ENCODE results near the gene AUNIP.
A peak's percentile ranks its signal among the peaks of the same experiment; 100 is the strongest.

AUNIP gene

GRCh38 chr1:25809283-25809926, 49.9 kb downstream of the AUNIP start:
- no peak for DNase-seq (ENCODE audit: low read depth)

- no peak for DNase-seq (ENCODE audit: low read depth)
These were observed 50.6 kb downstream of the AUNIP start for GRCh38 chr1:25808481-25809244.

- DNase-seq (ENCODE audit: low read depth): no peak
These were observed 51.5 kb downstream of the AUNIP start for GRCh38 chr1:25807480-25808390.

- no peak for DNase-seq (ENCODE audit: low read depth)
These were observed 52.8 kb downstream of the AUNIP start for GRCh38 chr1:25806418-25806817.

GRCh38 chr1:25805863-25806225, 53.4 kb downstream of the AUNIP start:
- DNase-seq (ENCODE audit: low read depth): no peak

- DNase-seq (ENCODE audit: low read depth): no peak
These were observed 54.0 kb downstream of the AUNIP start for GRCh38 chr1:25804964-25805862.

- DNase-seq (ENCODE audit: low read depth): no peak
These were observed 54.9 kb downstream of the AUNIP start for GRCh38 chr1:25804244-25804963.

GRCh38 chr1:25803368-25803767, 55.9 kb downstream of the AUNIP start:
- DNase-seq (ENCODE audit: low read depth): no peak

- DNase-seq (ENCODE audit: low read depth): no peak
These were observed 56.3 kb downstream of the AUNIP start for GRCh38 chr1:25802915-25803314.

GRCh38 chr1:25800703-25801377, 58.4 kb downstream of the AUNIP start:
- no peak for DNase-seq (ENCODE audit: low read depth)

- peak; percentile 42 for DNase-seq (ENCODE audit: low read depth)
These were observed 59.1 kb downstream of the AUNIP start, which contains the start of gene SELENON for GRCh38 chr1:25799935-25800702. SELENON (plus strand) TSS chr1:25800193; CDS start chr1:25800231, 38 bp downstream.

GRCh38 chr1:25799352-25799934, 59.8 kb downstream of the AUNIP start:
- no peak for DNase-seq (ENCODE audit: low read depth)

GRCh38 chr1:25798666-25799351, 60.4 kb downstream of the AUNIP start:
- DNase-seq (ENCODE audit: low read depth): no peak

GRCh38 chr1:25797939-25798338, 61.3 kb downstream of the AUNIP start:
- DNase-seq (ENCODE audit: low read depth): no peak

- DNase-seq (ENCODE audit: low read depth): peak; percentile 57
These were observed 62.3 kb downstream of the AUNIP start for GRCh38 chr1:25796811-25797458.

- DNase-seq (ENCODE audit: low read depth): peak; percentile 39
These were observed 63.1 kb downstream of the AUNIP start for GRCh38 chr1:25795946-25796810.

- no peak for DNase-seq (ENCODE audit: low read depth)
These were observed 64.0 kb downstream of the AUNIP start for GRCh38 chr1:25795211-25795610.

Data from T-helper 22 cell (primary cell).